ENCODE data around the gene CRY2.

CRY2 gene

DNA sequence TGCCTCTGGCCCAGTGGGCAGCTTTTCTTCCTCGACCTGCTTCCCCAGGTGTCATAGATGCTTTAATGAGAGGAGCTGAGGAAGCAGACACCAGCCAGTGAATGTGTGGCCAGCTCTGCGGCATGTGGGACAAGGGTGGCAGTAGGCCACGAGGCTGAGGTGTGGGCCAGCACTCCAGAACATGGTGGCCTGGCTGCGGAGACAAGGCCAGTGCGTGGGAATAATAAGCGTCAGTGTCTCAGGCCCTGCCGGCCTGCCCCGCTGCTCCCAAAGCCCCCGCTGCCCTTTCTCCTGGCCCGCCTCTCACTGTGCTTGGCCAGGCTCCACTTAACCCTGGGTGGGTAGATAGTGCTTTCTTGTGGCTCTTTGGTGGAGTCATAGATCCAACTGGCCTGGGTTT, 40.3 kb downstream of the CRY2 start:
- DNase-seq (ENCODE audit: low read depth), result no peak
- TF ChIP-seq POLR2A (IDR thresholded peaks at IDR 0.05; ENCODE audit: extremely low read depth, insufficient read length), result no peak
- TF ChIP-seq, protein P1, sequence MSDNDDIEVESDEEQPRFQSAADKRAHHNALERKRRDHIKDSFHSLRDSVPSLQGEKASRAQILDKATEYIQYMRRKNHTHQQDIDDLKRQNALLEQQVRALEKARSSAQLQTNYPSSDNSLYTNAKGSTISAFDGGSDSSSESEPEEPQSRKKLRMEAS (IDR thresholded peaks at IDR 0.05; ENCODE audit: low read depth, low read length), result no peak
- TF ChIP-seq MYC (IDR thresholded peaks at IDR 0.05; ENCODE audit: low read depth, low read length), result no peak
- TF ChIP-seq, protein P2, sequence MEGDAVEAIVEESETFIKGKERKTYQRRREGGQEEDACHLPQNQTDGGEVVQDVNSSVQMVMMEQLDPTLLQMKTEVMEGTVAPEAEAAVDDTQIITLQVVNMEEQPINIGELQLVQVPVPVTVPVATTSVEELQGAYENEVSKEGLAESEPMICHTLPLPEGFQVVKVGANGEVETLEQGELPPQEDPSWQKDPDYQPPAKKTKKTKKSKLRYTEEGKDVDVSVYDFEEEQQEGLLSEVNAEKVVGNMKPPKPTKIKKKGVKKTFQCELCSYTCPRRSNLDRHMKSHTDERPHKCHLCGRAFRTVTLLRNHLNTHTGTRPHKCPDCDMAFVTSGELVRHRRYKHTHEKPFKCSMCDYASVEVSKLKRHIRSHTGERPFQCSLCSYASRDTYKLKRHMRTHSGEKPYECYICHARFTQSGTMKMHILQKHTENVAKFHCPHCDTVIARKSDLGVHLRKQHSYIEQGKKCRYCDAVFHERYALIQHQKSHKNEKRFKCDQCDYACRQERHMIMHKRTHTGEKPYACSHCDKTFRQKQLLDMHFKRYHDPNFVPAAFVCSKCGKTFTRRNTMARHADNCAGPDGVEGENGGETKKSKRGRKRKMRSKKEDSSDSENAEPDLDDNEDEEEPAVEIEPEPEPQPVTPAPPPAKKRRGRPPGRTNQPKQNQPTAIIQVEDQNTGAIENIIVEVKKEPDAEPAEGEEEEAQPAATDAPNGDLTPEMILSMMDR (IDR thresholded peaks at IDR 0.05; ENCODE audit: low read depth, low read length), result no peak
- H3K4me3 ChIP-seq (ENCODE audit: low read depth, low read length), result no peak overlapping the region

DNA sequence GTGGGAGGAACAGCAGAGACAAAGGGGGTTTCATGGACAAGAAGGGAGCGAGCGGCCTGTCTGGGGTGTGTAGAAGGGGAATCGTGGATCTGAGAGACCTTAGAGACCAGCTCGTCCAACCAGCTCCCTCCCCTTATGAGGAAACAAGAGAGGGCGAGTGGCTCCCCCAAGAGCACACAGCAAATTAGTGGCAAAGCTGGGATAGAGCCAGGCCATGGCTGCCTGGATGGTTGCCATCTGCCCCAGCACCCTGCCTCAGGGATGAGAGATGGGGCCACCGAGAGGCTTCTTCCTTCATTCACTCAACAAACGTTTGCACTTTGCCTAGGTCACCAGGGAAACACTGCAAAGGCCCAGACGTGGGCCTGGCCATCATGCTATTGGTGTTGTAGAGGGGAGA, 42.3 kb downstream of the CRY2 start:
- TF ChIP-seq, protein P2 (IDR thresholded peaks at IDR 0.05; ENCODE audit: low read depth, low read length), result no peak
- TF ChIP-seq, protein P1 (IDR thresholded peaks at IDR 0.05; ENCODE audit: low read depth, low read length), result no peak
- no peak for TF ChIP-seq POLR2A (IDR thresholded peaks at IDR 0.05; ENCODE audit: extremely low read depth, insufficient read length)
- no peak for TF ChIP-seq MYC (IDR thresholded peaks at IDR 0.05; ENCODE audit: low read depth, low read length)
- no peak for DNase-seq (ENCODE audit: low read depth)
- H3K4me3 ChIP-seq (ENCODE audit: low read depth, low read length), result no peak overlapping the region

DNA sequence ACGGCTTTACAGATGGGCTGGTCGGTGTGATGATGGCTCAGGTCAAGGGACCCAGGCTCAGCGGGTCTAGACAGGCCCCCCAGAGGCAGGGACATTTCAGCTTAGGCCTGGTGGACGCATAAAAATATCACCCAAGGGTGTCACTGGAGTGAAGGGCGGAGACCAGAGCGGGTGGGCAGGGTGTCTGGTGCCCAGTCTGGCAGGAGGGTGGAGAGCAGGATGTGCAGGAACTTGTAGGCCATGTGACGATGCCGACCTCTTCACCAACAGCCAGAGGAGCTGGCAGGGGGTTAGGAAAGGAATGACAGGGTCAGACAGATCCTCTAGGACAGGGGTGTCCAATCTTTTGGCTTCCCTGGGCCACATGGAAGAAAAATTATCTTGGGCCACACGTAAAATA, 42.7 kb downstream of the CRY2 start:
- TF ChIP-seq, protein P2 (IDR thresholded peaks at IDR 0.05; ENCODE audit: low read depth, low read length), result no peak
- TF ChIP-seq MYC (IDR thresholded peaks at IDR 0.05; ENCODE audit: low read depth, low read length) (no peak), POLR2A (IDR thresholded peaks at IDR 0.05; ENCODE audit: extremely low read depth, insufficient read length) (no peak)
- TF ChIP-seq, protein P1 (IDR thresholded peaks at IDR 0.05; ENCODE audit: low read depth, low read length), result no peak
- H3K4me3 ChIP-seq (ENCODE audit: low read depth, low read length), result no peak overlapping the region
- no peak for DNase-seq (ENCODE audit: low read depth)

DNA sequence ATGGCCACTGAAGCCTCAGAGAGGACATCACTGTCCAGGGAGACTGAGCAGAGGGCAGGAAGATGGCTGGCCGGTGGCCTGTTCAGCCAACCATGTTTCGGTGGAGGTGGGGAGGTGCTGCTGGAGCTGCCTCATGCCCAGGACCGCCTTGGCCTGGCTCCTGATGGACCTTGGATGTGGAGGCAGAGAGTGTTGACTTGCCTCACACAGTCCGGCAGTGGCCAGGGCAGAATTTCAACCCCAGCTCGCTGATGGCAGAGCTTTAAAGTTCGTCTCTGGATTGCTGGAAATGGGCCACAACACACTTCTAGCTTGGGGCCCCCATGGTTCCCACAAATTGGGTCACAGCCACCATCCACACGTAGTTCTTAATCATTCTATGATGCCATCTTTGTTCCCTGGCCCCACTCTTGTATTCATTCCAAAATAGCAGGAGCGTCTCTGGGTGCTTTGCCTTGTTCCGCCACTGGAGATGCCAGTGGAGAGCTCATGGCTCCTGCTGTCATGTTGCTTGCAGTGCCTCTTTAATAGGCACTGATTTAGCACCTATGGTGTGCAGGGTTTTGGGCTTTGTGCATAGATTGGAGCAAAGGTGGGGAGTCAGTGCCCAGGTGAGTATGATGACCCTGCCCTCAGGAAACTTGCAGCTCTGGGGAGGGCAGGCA, 43.7 kb downstream of the CRY2 start:
- H3K4me3 ChIP-seq (ENCODE audit: low read depth, low read length), result no peak overlapping the region
- TF ChIP-seq, protein P1 (IDR thresholded peaks at IDR 0.05; ENCODE audit: low read depth, low read length), result no peak
- TF ChIP-seq, protein P2 (IDR thresholded peaks at IDR 0.05; ENCODE audit: low read depth, low read length), result no peak
- TF ChIP-seq POLR2A (IDR thresholded peaks at IDR 0.05; ENCODE audit: extremely low read depth, insufficient read length), result no peak
- no peak for TF ChIP-seq MYC (IDR thresholded peaks at IDR 0.05; ENCODE audit: low read depth, low read length)
- no peak for DNase-seq (ENCODE audit: low read depth)

DNA sequence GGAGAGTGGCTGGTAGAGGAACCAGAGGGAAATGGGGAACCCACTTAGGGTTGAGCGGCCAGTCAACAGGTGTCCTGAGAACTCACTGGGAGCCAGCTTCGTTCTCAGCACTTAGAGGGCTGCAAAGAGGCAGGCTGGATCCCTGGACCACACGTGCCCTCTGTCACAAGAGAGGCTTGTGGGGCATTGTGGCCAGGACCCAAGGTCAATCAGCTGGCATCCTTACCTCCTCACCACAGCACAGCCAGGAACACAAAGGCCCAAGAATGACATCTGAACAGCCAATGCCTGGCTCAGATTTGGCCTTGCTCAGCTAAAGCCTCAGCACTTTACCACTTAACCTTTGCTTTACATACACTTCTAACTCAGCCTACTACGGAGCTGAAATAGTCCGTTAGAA, 45.6 kb downstream of the CRY2 start:
- no peak for DNase-seq (ENCODE audit: low read depth)
- no peak overlapping the region for H3K4me3 ChIP-seq (ENCODE audit: low read depth, low read length)
- no peak for TF ChIP-seq MYC (IDR thresholded peaks at IDR 0.05; ENCODE audit: low read depth, low read length)

DNA sequence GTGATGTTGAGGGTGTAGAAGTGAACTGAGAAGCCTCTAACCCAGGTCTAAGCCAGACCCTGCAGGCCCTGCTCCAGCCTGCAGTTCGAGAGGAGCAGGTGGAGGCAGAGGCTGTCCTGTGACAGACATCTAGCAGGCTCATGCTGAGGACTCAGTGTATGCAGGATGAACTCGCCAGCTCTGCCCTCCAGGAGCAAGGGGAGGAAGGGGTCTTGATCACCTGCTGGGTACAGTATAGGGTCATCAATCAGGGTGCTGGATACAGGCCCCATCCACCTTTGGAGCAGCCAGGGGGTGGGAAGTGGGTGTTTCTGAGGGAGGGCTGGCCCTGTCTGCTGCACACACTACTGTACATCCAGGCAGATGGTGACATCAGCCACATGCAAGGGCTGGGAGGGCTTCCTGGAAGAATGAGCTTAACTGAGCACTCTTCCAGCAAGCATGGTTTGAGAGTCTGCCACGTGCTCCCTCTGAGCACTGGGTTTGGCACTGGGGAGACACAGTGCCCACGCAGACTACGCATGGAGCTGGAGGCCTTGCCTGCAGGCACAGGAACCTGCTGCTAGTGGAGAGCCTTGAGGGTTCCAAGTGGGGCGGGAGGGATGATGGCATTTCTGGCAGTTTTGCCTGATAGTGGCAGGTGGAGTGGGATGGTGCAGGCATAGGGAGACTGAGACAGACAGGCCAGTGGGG, 47.4 kb downstream of the CRY2 start:
- DNase-seq (ENCODE audit: low read depth), result no peak
- TF ChIP-seq MYC (IDR thresholded peaks at IDR 0.05; ENCODE audit: low read depth, low read length), result no peak
- no peak overlapping the region for H3K4me3 ChIP-seq (ENCODE audit: low read depth, low read length)
